GM19397 (cell line): Measurements from ENCODE around the gene ARRDC1.
"Not testable (repeated sequence)": the region's sequence is repeated elsewhere in the genome, so short reads cannot be mapped to it uniquely, and the experiment has no call there.

Source experiments
- ATAC-seq: cut with Tn5 transposase; IDR thresholded peaks from one replicate; pipeline ENCODE4 v1.9.1; 2021; ENCODE audit warnings: mild to moderate bottlenecking, moderate library complexity; ENCODE audit not compliant: unreplicated experiment

The ARRDC1 gene

GRCh38 chr9:137583347-137583746 is 22.1 kb upstream of the ARRDC1 start:
- ATAC-seq: no peak

GRCh38 chr9:137583957-137584356 is 21.5 kb upstream of the ARRDC1 start:
- no peak for ATAC-seq

GRCh38 chr9:137586854-137587253 is 18.6 kb upstream of the ARRDC1 start:
- ATAC-seq: no peak

GRCh38 chr9:137588311-137588710 is 17.2 kb upstream of the ARRDC1 start:
- ATAC-seq: no peak

- no peak for ATAC-seq
Observed at GRCh38 chr9:137588891-137589290, 16.6 kb upstream of the ARRDC1 start.

GRCh38 chr9:137589441-137590122 is 15.9 kb upstream of the ARRDC1 start:
- peak; percentile 25 for ATAC-seq

- no peak for ATAC-seq
Observed at GRCh38 chr9:137590123-137590468, 15.4 kb upstream of the ARRDC1 start.

- ATAC-seq: peak; percentile 83
Observed at GRCh38 chr9:137590469-137591383, 14.8 kb upstream of the ARRDC1 start, which contains the start of gene ZMYND19. ZMYND19 (minus strand) TSS chr9:137590512; CDS start chr9:137590263, 249 bp downstream.

GRCh38 chr9:137592767-137593166 is 12.7 kb upstream of the ARRDC1 start:
- ATAC-seq: no peak

- ATAC-seq: no peak
Observed at GRCh38 chr9:137593176-137593575, 12.3 kb upstream of the ARRDC1 start.

- not testable (repeated sequence) for ATAC-seq
Observed at GRCh38 chr9:137596577-137596976, 8.9 kb upstream of the ARRDC1 start.

- no peak for ATAC-seq
Observed at GRCh38 chr9:137598943-137599342, 6.5 kb upstream of the ARRDC1 start.

- ATAC-seq: no peak
Observed at GRCh38 chr9:137602661-137603060, 2.8 kb upstream of the ARRDC1 start.

- no peak for ATAC-seq
Observed at GRCh38 chr9:137603879-137604278, 1.6 kb upstream of the ARRDC1 start.

GRCh38 chr9:137604345-137605086 is 970 bp upstream of the ARRDC1 start:
- ATAC-seq: no peak

- ATAC-seq: no peak
Observed at GRCh38 chr9:137606005-137606621, 627 bp downstream of the ARRDC1 start.

- no peak for ATAC-seq
Observed at GRCh38 chr9:137606734-137607138, 1.2 kb downstream of the ARRDC1 start.

- no peak for ATAC-seq
Observed at GRCh38 chr9:137607141-137607857, 1.8 kb downstream of the ARRDC1 start.

- ATAC-seq: no peak
Observed at GRCh38 chr9:137610944-137611343, 5.5 kb downstream of the ARRDC1 start.
